AG04450 (cell line): ENCODE data around the gene PALLD. TPM values are rescaled to one million over a fixed set of nuclear protein-coding genes. Genes with fewer than 3 reads are reported as not detected.

ENCODE experiments used
- CTCF ChIA-PET: fragments of 300-600, 350-600 bp; formaldehyde crosslinking; extraction: SDS; loops from one replicate; lab custom pipeline; 2022; ENCODE audit warnings: antibody characterized with exemption, inconsistent platforms; lab: Charles Lee
- POLR2A ChIA-PET: fragments of 350-600 bp; formaldehyde crosslinking; extraction: SDS; loops from one replicate; lab custom pipeline; 2021; ENCODE audit warnings: antibody characterized with exemption, inconsistent platforms; lab: Yijun Ruan, JAX
- DNase-seq: peaks from one replicate; pipeline ENCODE4 v3.0.0-alpha.2; 2011; ENCODE audit warnings: low read depth, low spot score
- H3K27ac ChIP-seq: one replicate; pipeline ENCODE4 v1.5.1; 2012; ENCODE audit warnings: low read depth, low read length, control low read depth
- H3K27me3 ChIP-seq: one replicate; pipeline ENCODE4 v1.6.0; 2012; ENCODE audit warnings: low read length; ENCODE audit not compliant: control insufficient read depth, insufficient read depth
- H3K4me3 ChIP-seq: 2 replicates; pipeline ENCODE4 v1.5.1; 2011; ENCODE audit warnings: mild to moderate bottlenecking, low read depth, low read length, control low read depth
- H3K9me3 ChIP-seq: 2 replicates; pipeline ENCODE4 v1.5.1; 2012; ENCODE audit warnings: low read length; ENCODE audit not compliant: control insufficient read depth, insufficient read depth
- polyA plus RNA-seq: library from polyadenylated mRNA; depleted of rRNA; stranded (reverse); fragments of >200 nt; gene quantifications from 2 replicates; pipeline ENCODE4 v1.2.3, GENCODE V29; 2011
- TF ChIP-seq, protein P1 (sequence below): IDR thresholded peaks from 2 replicates; pipeline ENCODE4 v1.5.1; 2011; ENCODE audit warnings: low read depth, low read length, control low read depth, inconsistent platforms

PALLD gene
- polyA plus RNA-seq, 1 experiment: 159 TPM

- CTCF ChIA-PET: interaction anchor here (0.8 kb wide), 1 partner anchor 315 kb away, joined by 3 read pairs; no protein-coding TSS in a partner anchor
- H3K4me3 ChIP-seq: no peak overlapping the region
- DNase-seq: no peak
- POLR2A ChIA-PET: no interaction called here
- no peaks in the 10 kb centered on the region for H3K9me3 ChIP-seq
- H3K27me3 ChIP-seq: no peaks in the 10 kb centered on the region
- H3K27ac ChIP-seq: no peak overlapping the region
- TF ChIP-seq, protein P1, sequence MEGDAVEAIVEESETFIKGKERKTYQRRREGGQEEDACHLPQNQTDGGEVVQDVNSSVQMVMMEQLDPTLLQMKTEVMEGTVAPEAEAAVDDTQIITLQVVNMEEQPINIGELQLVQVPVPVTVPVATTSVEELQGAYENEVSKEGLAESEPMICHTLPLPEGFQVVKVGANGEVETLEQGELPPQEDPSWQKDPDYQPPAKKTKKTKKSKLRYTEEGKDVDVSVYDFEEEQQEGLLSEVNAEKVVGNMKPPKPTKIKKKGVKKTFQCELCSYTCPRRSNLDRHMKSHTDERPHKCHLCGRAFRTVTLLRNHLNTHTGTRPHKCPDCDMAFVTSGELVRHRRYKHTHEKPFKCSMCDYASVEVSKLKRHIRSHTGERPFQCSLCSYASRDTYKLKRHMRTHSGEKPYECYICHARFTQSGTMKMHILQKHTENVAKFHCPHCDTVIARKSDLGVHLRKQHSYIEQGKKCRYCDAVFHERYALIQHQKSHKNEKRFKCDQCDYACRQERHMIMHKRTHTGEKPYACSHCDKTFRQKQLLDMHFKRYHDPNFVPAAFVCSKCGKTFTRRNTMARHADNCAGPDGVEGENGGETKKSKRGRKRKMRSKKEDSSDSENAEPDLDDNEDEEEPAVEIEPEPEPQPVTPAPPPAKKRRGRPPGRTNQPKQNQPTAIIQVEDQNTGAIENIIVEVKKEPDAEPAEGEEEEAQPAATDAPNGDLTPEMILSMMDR: no peak
Measured at GRCh38 chr4:168900080-168900479, 403.2 kb downstream of the PALLD start.

DNA sequence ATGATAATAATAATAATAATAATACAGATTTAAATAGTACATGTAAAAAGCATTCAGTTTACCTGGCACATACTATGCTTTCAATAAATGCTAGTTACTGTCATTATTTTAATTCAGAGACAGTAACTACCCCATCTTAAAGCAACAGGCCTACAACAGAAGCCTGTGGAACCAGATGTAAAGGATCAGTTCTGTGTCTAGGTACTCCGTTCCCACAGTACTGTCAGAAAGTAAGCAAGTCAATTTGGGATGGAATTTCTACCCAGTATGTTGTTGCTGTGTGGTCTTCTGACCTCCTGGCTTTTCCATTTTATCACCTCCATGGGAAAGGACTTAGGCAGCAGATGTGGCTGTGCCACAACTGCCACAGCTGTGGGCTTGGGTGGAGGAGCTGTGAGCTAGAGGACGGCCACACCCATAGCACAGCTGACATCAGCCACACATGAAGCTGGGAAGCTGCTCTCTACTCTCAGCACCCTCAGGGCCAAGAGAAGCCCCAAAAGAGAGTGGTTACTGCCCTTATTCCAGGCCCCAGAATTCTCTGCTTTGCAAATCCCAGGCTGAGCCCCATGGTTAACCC, 410.4 kb downstream of the PALLD start:
- POLR2A ChIA-PET: no interaction called here
- CTCF ChIA-PET: interaction anchor here (2.5 kb wide), 1 partner anchor 15 kb away, joined by 7 read pairs; no protein-coding TSS in a partner anchor
- Histone ChIP-seq H3K27ac (peak overlapping the region; percentile 42), H3K27me3 (no peaks in the 10 kb centered on the region), H3K4me3 (no peak overlapping the region), H3K9me3 (no peaks in the 10 kb centered on the region)
- no peak for DNase-seq
- TF ChIP-seq, protein P1: no peak

GRCh38 chr4:168908093-168908492, 411.2 kb downstream of the PALLD start:
- DNase-seq: no peak
- H3K9me3 ChIP-seq: no peaks in the 10 kb centered on the region
- POLR2A ChIA-PET: no interaction called here
- TF ChIP-seq, protein P1: no peak
- CTCF ChIA-PET: interaction anchor here (0.9 to 7.6 kb wide), 3 partner anchors 15 to 198 kb away, joined by 3 to 74 read pairs (median 4); no protein-coding TSS in a partner anchor
- H3K27ac ChIP-seq: no peak overlapping the region
- no peaks in the 10 kb centered on the region for H3K27me3 ChIP-seq
- no peak overlapping the region for H3K4me3 ChIP-seq

DNA sequence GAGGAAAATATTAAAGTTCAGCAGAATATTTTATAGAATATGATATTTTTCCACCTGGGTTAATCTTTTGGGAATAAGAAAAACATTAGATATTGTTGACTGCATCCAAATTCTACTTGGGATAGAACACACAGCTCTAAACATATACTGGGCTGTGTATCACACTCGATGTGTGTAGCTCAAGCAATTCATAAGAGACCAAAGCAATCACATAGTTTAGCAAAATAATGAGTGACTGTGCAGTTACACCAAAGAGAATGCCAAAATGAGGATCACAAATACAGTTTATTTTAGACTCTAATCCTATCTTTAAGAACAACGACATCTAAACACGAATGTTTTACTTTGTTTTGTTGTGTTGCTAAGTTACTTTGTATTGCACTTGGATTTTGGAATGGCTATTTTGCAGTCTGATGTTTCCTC, 412.0 kb downstream of the PALLD start:
- TF ChIP-seq, protein P1: no peak
- POLR2A ChIA-PET: interaction anchor here (0.6 kb wide), 1 partner anchor 77 kb away, joined by 3 read pairs; no protein-coding TSS in a partner anchor
- Histone ChIP-seq H3K9me3 (no peaks in the 10 kb centered on the region), H3K27ac (no peak overlapping the region), H3K4me3 (no peak overlapping the region), H3K27me3 (no peaks in the 10 kb centered on the region)
- DNase-seq: no peak
- CTCF ChIA-PET: interaction anchor here (0.8 to 7.6 kb wide), 5 partner anchors 10 to 323 kb away, joined by 3 to 74 read pairs (median 3); no protein-coding TSS in a partner anchor

GRCh38 chr4:168914095-168914494, 417.2 kb downstream of the PALLD start:
- ChIA-PET POLR2A (no interaction called here), CTCF (interaction anchor here (7.6 kb wide), 1 partner anchor 9 kb away, joined by 74 read pairs; no protein-coding TSS in a partner anchor)

More at GRCh38 chr4:168914095-168914494, 417.2 kb downstream of the PALLD start:
- TF ChIP-seq, protein P1: no peak
- DNase-seq: no peak
- Histone ChIP-seq H3K9me3 (no peaks in the 10 kb centered on the region), H3K27ac (no peak overlapping the region), H3K4me3 (no peak overlapping the region), H3K27me3 (no peaks in the 10 kb centered on the region)
